GM15510 (cell line): ENCODE results near the gene LAMA2.

Experiments used
- POLR2A ChIP-seq: IDR thresholded peaks from 3 replicates; pipeline ENCODE4 v1.6.1; 2011; ENCODE audit warnings: borderline replicate concordance; ENCODE audit not compliant: insufficient read length; ENCODE audit errors: extremely low read depth

The LAMA2 gene

GRCh38 chr6:128889870-128890269 is 6.9 kb downstream of the LAMA2 start:
- TF ChIP-seq POLR2A: no peak

DNA sequence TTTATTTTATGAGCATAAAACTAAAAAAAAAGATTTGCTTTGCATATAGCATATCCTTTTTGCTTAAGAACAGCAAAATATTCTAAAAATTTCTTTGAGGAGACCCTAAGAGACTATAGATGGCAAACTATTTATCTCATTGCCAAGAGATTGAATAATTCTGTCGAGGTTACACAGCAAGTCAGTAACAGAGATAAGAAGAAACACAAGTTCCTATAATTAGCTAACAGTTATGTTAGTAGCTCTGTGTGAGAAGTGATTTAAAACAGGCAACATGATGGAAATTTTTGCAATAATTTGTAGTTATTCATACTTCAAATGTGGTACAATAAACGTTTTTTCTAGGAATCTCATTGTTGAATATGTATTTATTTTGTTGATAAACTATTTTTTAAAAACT is 9.1 kb downstream of the LAMA2 start:
- TF ChIP-seq POLR2A: no peak

GRCh38 chr6:128899341-128900050 is 16.6 kb downstream of the LAMA2 start:
- no peak for TF ChIP-seq POLR2A

- no peak for TF ChIP-seq POLR2A
These were observed 20.8 kb downstream of the LAMA2 start for GRCh38 chr6:128903715-128904114.

GRCh38 chr6:128914051-128914450 is 31.1 kb downstream of the LAMA2 start:
- no peak for TF ChIP-seq POLR2A

DNA sequence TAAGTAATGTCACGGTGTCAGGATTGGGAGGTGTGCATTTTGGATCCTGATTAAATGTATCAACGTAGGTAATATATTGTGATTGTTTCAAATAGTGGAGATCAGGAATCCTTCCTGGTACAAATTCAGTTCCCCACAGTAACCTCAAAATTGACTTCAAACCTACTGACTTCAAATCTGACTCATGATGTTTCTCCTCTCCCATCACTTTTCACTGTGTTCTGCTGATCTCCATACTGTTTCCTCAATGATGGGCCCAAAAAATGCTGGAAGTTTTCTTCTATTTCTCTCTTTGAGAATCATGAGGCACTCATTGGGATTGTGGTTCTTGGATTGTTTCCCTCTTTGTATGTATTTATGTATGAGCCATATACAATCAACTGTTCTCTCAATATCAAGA is 35.9 kb downstream of the LAMA2 start:
- no peak for TF ChIP-seq POLR2A

DNA sequence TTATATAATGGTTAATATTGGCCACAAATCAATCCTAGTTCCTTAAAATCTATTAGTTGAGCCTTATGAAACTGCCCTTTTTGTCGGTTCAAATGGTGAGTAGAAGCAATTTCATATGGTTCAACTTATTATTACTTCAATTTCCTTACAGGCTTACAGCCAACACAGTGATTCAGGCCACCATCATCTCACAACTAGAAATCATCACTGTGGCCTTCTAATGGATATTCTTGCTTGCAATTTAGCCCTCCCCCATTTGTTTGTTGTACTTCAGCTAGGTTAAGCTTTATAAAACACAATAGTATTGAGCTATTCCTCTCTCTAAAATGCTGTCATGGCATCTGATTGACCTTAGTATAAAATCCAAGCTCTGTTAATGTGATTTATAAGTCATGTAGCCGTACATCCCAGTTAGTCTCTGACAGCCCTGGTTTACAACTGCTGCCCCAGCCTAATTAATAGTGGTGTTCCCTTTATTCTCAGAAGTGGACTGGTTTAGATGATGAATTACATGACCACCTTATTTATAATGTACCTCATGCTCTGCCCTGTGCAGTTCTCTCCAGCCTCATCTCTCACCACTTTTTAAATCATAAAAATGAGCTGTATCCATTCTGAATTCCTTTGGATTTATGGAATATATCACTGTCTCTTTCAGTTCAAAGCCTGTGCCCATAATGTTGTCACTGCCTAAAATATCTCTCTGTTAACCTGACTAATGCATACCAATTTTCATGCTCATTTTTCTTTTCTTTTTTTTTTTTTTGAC is 36.7 kb downstream of the LAMA2 start:
- no peak for TF ChIP-seq POLR2A

GRCh38 chr6:128925765-128926164 is 42.8 kb downstream of the LAMA2 start:
- no peak for TF ChIP-seq POLR2A

GRCh38 chr6:128929869-128930268 is 46.9 kb downstream of the LAMA2 start:
- TF ChIP-seq POLR2A: no peak

- TF ChIP-seq POLR2A: no peak
These were observed 47.4 kb downstream of the LAMA2 start for GRCh38 chr6:128930321-128930720.

DNA sequence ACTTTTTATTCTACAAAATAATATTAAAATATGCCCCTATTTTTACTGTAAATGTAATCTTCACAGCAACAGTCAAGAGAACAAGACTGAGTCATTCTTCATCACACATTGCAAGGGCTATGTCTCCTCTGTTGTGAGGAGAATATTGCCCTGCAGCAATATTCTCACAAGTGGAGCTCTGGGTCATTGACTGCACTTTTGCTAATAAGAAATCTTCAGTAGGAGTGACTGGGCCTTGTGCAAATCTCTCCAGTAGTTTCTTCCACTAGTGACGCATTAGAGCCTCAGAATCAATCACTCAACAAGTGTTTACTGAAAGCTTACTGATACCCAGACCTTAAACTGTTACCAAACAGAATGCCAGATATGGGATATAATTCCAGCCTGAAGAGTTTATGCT is 49.1 kb downstream of the LAMA2 start:
- no peak for TF ChIP-seq POLR2A

- TF ChIP-seq POLR2A: no peak
These were observed 67.9 kb downstream of the LAMA2 start for GRCh38 chr6:128950864-128951263.

DNA sequence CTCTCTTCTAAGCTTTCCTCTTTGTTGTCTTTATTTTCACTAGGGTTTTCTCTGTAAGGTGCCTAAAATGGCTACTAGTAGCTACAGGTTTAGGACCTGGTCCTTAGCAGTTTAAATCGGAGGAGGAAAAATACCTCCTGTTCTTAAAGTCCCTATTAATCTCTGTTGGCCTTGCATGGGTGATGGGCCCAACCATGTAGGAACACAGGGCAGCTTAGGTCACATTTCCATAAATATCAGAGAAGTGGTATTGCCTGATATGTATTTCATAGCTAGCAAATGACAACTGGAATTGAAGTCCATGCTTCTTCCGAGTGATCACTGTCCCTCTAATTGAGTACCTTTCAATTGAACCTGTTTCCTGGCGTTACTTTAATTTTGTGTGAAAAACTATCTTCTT is 70.0 kb downstream of the LAMA2 start:
- TF ChIP-seq POLR2A: no peak

DNA sequence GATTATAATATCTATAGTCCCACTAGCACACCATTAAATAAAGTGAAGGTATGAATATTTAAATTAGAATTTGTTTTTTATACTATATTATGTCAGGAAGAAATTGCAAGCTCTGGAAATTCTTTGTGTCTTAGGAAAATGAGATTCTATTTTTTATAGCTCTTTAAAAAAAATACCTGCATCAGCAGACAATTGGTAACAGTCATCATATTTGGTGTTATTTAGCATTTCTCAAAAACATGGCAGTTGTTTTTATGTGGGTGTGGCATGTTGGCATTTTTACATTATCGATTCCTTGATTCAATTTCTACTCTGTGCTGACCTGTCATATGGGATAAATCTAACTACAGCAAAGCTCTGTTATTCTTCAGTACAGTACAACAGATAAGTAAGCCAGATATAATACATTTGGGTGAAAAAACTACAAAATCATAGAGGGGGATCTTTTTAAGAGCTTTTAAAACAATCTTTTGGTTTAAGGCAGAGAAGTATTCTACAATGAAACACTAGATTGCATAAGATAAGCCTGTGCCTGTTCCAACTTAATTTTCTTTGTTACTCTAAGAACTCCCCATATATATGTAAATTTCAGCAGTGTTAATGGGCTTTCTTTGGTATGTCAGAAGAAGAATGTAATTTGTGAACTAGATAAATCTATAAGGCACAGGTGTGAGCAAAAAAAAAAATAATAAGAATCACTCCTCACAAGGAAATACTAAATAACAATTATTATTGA is 71.5 kb downstream of the LAMA2 start:
- no peak for TF ChIP-seq POLR2A

DNA sequence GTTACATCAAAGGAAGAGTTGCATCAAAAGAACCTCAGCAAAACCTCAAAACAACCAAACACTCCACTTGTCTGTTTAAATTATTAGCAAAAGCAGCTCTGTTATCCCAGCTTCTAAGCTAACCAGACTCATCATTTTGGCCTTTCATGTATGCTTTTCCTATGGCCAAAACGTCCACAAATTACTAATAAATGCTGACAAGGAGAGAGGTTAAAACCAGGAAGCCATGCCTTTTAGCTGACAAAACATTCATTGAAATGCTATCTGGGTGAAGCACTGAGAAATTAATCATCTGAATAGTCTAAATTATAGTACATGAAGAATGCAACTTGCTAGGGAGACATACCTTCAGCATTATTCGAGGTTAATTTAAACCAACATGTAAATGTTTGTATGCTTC is 80.6 kb downstream of the LAMA2 start:
- no peak for TF ChIP-seq POLR2A

DNA sequence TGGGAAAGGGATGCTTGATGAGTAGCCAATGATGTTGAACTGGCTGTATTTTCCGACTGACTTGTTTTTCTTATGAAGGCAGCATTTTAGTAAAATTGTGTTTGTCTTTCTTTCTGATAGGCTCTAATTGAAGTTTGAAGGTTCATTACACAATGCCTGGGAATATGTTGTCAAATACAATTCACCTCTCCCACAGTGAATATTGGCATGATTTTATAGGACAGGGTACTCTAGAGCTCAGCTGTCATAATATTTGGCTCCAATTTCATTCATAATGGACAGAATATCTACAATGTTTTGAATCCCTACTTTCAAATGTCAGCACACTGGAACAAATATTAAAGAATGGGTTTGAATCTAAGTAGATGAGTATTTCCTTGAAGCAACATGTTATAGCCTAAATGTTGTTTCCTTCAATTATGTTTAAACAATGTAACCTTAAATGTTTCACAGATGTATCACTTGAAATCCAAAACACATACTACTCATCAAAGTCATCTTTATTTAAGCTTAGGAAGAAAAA is 81.4 kb downstream of the LAMA2 start:
- no peak for TF ChIP-seq POLR2A

- no peak for TF ChIP-seq POLR2A
These were observed 81.8 kb downstream of the LAMA2 start for GRCh38 chr6:128964771-128965170.
